ENCODE results near the gene HPGDS.

DNA sequence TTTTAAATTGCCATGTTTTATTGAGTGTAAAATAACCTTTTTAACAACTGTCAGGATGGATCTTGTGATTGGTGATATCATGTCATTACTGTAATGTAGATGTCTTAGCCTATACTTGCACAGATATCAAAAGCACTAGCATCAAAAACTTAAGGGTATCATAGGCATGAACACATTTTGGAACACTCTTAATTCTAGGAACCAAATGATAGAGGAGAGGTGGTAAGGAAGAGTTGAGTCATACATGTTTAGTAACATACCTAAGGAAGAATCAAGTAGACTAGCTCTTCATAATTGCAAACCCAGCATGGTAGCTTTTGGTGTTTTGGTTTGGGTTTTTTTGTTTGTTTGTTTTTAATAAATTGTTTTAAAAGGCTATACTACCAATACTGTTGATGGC is 91.5 kb downstream of the HPGDS start:
- no peak for TF ChIP-seq POLR2AphosphoS5 (IDR thresholded peaks at IDR 0.05; ENCODE audit: borderline replicate concordance, low read depth, low read length)
- no peak for TF ChIP-seq EZH2 (IDR thresholded peaks at IDR 0.05)
- no peak for TF ChIP-seq FOXP2 (optimal IDR thresholded peaks at IDR 0.05; ENCODE audit: control extremely low read depth, extremely low read length, insufficient read depth)
